SHP77 (cell line): ENCODE measurements around the gene STXBP6.
"Not testable (repeated sequence)": the region's sequence is repeated elsewhere in the genome, so short reads cannot be mapped to it uniquely, and the experiment has no call there.

Experiments
- DNase-seq, 2 experiments: peaks; one replicate each; lab custom pipeline; 2025; lab: John Stamatoyannopoulos, UW

Gene STXBP6

GRCh38 chr14:24828486-24828885, 221.5 kb downstream of the STXBP6 start:
- DNase-seq = no peak

- no peak for DNase-seq
Measured at GRCh38 chr14:24826390-24826789, 223.6 kb downstream of the STXBP6 start.

DNA sequence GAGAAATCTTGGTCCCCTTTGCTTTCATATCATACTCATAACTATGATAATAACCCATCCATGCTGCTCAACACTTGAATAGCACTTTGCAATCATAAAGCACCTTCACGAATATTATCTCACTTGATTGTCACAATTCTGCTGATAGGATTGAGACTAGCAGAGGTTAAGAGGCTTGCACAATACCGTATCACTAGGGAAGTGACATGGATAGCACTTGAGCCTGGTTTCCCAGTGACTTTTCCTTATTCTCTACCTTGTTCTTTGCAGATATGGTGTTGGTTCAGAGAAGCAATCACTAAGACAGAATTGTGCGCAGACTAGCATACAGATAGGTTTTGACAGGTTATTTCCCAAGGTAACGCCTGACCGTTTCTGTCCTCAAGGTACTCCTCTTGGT, 229.3 kb downstream of the STXBP6 start:
- no peak for DNase-seq

GRCh38 chr14:24818823-24819341, 231.1 kb downstream of the STXBP6 start:
- DNase-seq = no peak

- DNase-seq = no peak
Measured at GRCh38 chr14:24818058-24818822, 231.7 kb downstream of the STXBP6 start.

DNA sequence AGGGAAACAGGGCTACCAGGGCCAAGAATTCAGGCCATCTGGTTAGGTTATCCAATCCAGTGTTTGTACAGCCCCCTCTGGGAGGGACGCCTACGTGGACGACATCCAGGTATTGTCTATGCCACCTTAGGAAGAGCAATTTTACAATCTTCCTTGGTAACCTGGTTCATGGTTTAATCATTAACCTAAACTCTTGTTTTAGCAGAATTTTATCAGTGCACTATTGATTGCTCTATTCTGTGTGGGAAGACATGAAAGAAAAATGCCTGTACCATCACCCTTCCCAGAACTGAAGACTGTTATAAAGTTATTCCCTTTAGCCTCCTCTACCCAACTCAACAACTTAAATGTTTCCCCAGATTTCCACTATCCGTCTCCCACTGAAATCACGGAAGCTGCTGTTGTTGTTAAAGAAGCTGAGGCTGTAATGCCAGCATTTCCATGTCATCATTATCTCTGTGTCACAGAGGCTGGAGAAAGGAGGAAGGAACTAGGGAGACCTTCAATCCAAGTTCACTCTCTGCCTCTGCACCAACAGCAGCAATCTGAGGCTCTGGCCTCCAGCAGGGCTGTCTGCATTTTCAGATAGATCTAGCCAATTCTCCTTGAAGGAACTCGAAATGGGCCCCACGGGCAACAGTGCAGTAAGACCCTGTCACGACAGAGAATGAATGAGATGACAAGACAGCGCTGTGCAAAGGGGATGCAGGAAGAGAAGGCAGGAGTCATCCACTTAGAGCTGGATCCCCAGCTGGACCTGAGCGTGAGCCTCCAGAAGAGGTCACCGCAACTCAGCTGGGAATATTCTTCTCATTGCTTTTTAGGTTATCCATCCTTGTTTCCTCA, 232.5 kb downstream of the STXBP6 start:
- DNase-seq = no peak

- no peak for DNase-seq
Measured at GRCh38 chr14:24816929-24817211, 233.1 kb downstream of the STXBP6 start.

DNA sequence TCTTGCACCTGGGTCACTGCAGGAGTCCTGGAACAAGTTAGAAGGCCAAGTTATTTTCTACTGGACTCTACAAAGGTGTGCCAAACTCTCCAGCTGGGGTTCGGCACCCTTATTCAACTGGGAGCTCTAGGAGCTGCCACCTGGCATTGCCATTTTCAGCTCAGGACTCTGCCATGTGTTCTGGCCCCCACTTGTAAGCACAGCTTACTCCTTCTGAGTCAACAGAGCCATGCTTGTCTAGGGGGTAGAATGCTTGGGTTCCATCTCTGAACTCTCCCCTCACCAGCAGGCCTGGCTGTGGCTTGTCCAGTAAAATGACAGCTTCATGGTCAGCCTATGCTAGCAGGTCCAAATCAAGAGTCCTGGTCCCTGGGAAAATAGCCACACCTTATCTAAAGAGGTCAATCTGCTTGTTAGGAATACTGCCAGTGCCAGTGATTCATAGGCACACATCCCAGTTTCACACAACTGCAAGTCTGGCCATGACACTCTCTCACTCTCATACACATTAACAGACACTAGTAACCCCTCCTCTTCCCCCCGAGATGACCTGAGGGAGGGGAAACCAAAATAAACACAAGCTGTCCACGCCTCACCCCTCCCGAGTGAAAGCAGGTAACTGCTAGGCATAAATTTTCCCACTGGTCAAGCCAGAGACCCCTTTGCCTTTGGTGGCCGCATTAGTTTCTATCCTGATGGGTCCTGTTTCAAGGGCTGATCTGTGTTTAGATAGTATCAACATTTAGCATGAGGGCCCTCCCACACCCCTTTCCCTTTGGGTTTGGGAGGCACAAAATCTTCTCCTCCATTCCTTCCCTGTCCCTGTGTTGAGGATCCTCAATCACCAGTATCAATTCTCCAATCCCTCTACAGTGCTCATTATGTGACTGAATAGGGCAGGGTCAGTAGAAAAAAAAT, 233.7 kb downstream of the STXBP6 start:
- DNase-seq = no peak

DNA sequence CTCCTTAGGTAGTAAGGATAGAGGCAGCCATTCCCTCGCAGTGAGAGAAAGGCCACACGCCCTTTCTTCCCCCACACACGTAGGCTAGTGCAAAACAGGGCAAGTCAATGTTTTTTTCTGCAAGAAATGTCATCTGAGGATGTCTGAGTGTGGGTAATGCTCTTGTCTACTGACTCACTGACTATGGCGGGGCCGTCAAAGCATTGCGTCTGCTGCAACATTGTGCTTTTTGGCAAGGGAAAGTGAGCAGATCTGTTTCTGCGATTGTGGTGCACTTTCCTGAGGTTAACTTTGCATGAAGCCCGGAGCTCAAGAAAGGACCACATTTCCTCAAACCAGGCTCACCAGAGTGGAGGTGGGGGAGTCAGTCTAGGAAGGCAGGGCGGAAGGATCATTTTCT, 234.4 kb downstream of the STXBP6 start:
- DNase-seq = no peak

- no peak for DNase-seq
Measured at GRCh38 chr14:24814944-24815343, 235.0 kb downstream of the STXBP6 start.

- DNase-seq = no peak
Measured at GRCh38 chr14:24814346-24814745, 235.6 kb downstream of the STXBP6 start.

DNA sequence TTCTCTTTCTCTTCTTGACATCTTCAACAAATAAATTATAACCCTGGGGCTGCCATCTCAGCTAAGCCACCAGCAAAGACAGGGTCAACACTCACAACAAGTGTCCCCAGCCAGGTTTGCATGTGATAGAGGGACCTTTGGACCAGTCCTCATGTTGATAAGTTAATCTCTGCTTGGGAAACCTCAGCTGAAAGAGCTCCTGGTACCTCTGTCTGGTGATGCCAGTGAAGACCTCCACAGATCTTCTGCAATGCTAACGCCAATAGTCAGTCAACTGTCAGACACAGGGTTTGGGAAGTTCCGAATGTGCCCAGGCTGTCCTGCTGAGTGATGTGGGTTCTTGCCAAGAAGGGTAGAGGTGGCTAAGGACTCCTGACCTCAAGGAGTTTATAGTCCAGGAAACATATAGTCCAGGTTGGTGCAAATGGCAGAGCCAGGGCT, 236.1 kb downstream of the STXBP6 start:
- no peak for DNase-seq

DNA sequence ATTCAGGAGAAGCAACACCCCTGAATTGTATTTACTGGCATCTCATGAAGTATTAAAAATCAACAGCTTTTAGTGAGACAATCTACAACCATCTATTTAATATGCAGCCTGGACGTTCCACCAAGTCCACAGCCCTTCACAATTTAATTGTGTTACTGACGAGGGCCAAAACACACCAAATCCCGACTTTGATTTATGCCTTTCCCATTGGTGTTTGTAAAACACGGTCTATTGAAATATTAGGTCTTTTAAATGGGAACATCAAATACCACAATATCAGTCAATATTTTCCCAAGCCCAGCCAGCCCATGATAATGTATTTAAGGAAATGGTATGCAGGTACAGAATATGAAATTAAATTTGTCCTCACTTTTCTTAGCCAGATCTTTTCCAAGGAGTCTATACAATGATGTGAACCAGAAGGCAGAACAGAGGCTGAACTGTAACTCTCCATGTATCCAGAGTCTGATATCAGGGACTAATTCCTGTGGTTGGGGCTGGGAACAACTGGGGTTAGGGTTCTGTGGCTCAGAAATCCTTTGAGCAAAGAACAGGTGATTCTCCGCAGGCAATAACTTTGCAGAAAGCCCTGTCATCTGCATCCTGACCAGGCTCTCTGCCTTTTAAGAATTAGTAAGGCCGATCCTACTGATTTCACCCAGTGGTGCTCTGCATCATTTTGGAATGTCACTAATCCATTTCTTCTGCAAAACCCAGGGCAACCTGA, 236.7 kb downstream of the STXBP6 start:
- DNase-seq = no peak

- DNase-seq = no peak
Measured at GRCh38 chr14:24809135-24809534, 240.8 kb downstream of the STXBP6 start.

GRCh38 chr14:24808412-24808811, 241.5 kb downstream of the STXBP6 start:
- DNase-seq = no peak

- DNase-seq = peak; percentile 66 to 75
Measured at GRCh38 chr14:24806061-24806678, 243.8 kb downstream of the STXBP6 start.

DNA sequence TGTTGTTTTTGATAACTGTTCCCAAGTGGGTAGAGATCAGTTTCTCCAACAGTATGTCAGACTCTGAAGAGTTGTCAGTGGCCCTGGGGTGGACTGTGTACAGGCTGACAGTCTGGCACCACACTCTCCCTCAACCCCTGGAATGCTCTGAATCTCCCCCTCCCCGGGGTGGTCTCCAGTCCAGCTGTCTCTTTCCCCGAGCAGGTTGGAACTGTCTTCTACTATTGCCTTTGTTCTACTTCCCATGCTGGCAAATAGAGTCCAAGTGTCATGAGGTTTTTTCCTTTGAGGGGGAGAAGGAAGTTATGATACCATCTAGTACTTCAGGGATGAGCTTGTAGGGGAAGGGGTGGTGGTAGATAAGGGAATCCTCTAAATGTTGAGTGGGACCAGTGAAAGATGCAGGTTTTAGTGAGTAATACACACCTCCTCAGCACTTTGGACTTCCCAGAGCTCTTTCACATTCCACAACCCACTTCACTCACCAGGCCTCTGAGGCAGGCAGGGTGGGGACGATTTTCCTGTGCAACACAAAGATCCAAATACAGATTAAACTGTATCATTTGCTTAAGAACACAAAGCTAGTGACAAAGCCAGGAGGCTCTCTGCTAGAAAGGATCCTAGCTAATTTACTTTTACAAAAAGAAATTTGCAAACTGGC, 245.3 kb downstream of the STXBP6 start:
- DNase-seq = no peak

DNA sequence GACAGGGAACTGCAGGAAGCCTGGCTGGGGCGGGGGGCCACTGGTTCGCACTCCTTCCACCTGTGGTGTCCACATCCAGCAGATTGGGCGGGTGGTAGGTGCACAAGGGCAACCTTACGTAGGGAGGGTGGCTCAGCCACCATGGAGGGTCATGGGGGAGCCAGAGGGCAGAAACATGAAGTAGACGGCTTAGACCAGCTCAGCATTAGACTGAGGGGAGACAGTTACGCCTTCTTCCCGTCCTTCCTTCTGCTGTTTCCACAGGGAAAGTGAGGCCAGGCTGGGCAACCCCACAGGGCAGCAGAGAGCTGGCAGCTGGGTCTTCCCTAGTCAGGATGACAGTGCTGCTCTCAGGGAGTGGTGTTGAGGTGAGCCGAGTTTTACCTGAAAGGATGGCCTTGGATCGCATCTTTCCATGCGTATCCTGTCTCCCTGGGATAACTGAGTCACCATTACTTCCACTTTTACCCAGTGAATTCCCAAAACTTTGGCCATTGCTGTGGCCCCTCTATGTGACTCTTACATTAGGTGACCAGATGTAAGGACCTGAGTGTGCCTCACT, 245.9 kb downstream of the STXBP6 start:
- no peak for DNase-seq

- DNase-seq = not testable (repeated sequence)
Measured at GRCh38 chr14:24803426-24803825, 246.5 kb downstream of the STXBP6 start.

DNA sequence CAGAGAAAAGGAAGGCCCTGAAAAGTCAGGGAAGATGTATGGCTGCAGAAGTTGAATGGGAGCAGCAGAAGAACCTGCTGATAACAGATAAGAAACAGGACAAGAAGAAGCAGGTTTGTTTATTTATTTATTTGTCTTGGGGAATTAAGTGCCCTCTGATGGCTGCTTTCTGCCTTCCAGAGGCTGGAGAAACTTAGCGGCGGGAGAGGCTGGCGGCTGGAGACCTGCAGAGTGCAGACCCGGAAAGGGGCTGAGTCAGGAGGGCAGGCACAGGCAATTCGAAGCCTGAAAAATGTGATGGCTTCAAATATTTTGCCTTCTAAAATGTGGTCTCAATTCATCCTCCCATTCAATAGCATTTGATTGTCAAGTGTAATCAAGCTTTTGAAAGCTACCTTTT, 247.7 kb downstream of the STXBP6 start:
- no peak for DNase-seq
